ENCODE measurements around the gene TMCC1.

TMCC1 gene

GRCh38 chr3:129793319-129793718 lies 100.2 kb downstream of the TMCC1 start (continued):
- TF ChIP-seq CSRNP3 (CRISPR knock-in tag; IDR thresholded peaks at IDR 0.05) = no peak
- TF ChIP-seq TOX (CRISPR knock-in tag; IDR thresholded peaks at IDR 0.05; ENCODE audit: borderline replicate concordance) = no peak
- no peak for TF ChIP-seq OSR1 (CRISPR knock-in tag; IDR thresholded peaks at IDR 0.05)

- TF ChIP-seq BACH2 (CRISPR knock-in tag; IDR thresholded peaks at IDR 0.05; ENCODE audit: borderline replicate concordance) (no peak), ARNTL (CRISPR knock-in tag; IDR thresholded peaks at IDR 0.05; ENCODE audit: borderline replicate concordance, low read depth) (no peak), ISL1 (CRISPR knock-in tag; IDR thresholded peaks at IDR 0.05) (peak; percentile 41; the same call in 1 of the 2 replicates)
- no peak for ATAC-seq
These were observed 110.0 kb downstream of the TMCC1 start for GRCh38 chr3:129783470-129783869.

GRCh38 chr3:129778871-129779270 lies 114.6 kb downstream of the TMCC1 start:
- TF ChIP-seq ZFP3 (CRISPR knock-in tag; IDR thresholded peaks at IDR 0.05) = no peak
- no peak for TF ChIP-seq ZFP30 (CRISPR knock-in tag; IDR thresholded peaks at IDR 0.05)
- no peak for TF ChIP-seq POU6F1 (CRISPR knock-in tag; IDR thresholded peaks at IDR 0.05; ENCODE audit: borderline replicate concordance, low read depth)
- TF ChIP-seq TSHZ2 (CRISPR knock-in tag; IDR thresholded peaks at IDR 0.05) = no peak
- no peak for TF ChIP-seq PATZ1 (CRISPR knock-in tag; IDR thresholded peaks at IDR 0.05; ENCODE audit: borderline replicate concordance)
- no peak for TF ChIP-seq ZNF8 (CRISPR knock-in tag; IDR thresholded peaks at IDR 0.05)
- TF ChIP-seq SNAI2 (CRISPR knock-in tag; IDR thresholded peaks at IDR 0.05) = no peak
- TF ChIP-seq CSRNP3 (CRISPR knock-in tag; IDR thresholded peaks at IDR 0.05) = no peak
- no peak for TF ChIP-seq RARB (CRISPR knock-in tag; IDR thresholded peaks at IDR 0.05)
- no peak for TF ChIP-seq OSR1 (CRISPR knock-in tag; IDR thresholded peaks at IDR 0.05)
- TF ChIP-seq CREB5 (CRISPR knock-in tag; IDR thresholded peaks at IDR 0.05; ENCODE audit: low read depth) = no peak
- no peak for TF ChIP-seq CSDC2 (CRISPR knock-in tag; IDR thresholded peaks at IDR 0.05)
- TF ChIP-seq ZNF565 (CRISPR knock-in tag; conservative IDR thresholded peaks at IDR 0.05; ENCODE audit: low read depth) = no peak
- no peak for TF ChIP-seq ZC3H10 (CRISPR knock-in tag; IDR thresholded peaks at IDR 0.05)
- no peak for TF ChIP-seq ESRRG (CRISPR knock-in tag; IDR thresholded peaks at IDR 0.05)
- TF ChIP-seq BACH2 (CRISPR knock-in tag; IDR thresholded peaks at IDR 0.05; ENCODE audit: borderline replicate concordance) = no peak
- no peak for TF ChIP-seq TOX (CRISPR knock-in tag; IDR thresholded peaks at IDR 0.05; ENCODE audit: borderline replicate concordance)
- TF ChIP-seq ARNTL (CRISPR knock-in tag; IDR thresholded peaks at IDR 0.05; ENCODE audit: borderline replicate concordance, low read depth) = no peak
- no peak for ATAC-seq
